HG03135 (cell line): ENCODE measurements around the gene IL10RB.
"Not testable (repeated sequence)": the region's sequence is repeated elsewhere in the genome, so short reads cannot be mapped to it uniquely, and the experiment has no call there.

ENCODE experiments used
- ATAC-seq: cut with Tn5 transposase; IDR thresholded peaks from one replicate; pipeline ENCODE4 v1.9.1; 2021; ENCODE audit warnings: mild to moderate bottlenecking, moderate library complexity; ENCODE audit not compliant: unreplicated experiment

Gene IL10RB

GRCh38 chr21:33240404-33240803, 25.8 kb upstream of the IL10RB start:
- no peak for ATAC-seq

GRCh38 chr21:33241846-33242245, 24.3 kb upstream of the IL10RB start:
- ATAC-seq: no peak

- not testable (repeated sequence) for ATAC-seq
Measured at GRCh38 chr21:33242846-33243245, 23.3 kb upstream of the IL10RB start.

GRCh38 chr21:33244082-33244778, 21.9 kb upstream of the IL10RB start:
- ATAC-seq: no peak

- no peak for ATAC-seq
Measured at GRCh38 chr21:33244779-33245105, 21.4 kb upstream of the IL10RB start.

- no peak for ATAC-seq
Measured at GRCh38 chr21:33245289-33245918, 20.8 kb upstream of the IL10RB start.

GRCh38 chr21:33246506-33246905, 19.7 kb upstream of the IL10RB start:
- no peak for ATAC-seq

GRCh38 chr21:33246963-33247362, 19.2 kb upstream of the IL10RB start:
- no peak for ATAC-seq

- ATAC-seq: no peak
Measured at GRCh38 chr21:33247599-33247998, 18.6 kb upstream of the IL10RB start.

GRCh38 chr21:33249331-33250002, 16.7 kb upstream of the IL10RB start:
- no peak for ATAC-seq

GRCh38 chr21:33251119-33251518, 15.0 kb upstream of the IL10RB start:
- no peak for ATAC-seq

GRCh38 chr21:33253382-33253781, 12.8 kb upstream of the IL10RB start:
- not testable (repeated sequence) for ATAC-seq

GRCh38 chr21:33254766-33255165, 11.4 kb upstream of the IL10RB start:
- no peak for ATAC-seq

- no peak for ATAC-seq
Measured at GRCh38 chr21:33255404-33255803, 10.8 kb upstream of the IL10RB start.

GRCh38 chr21:33256019-33256418, 10.1 kb upstream of the IL10RB start:
- ATAC-seq: no peak

- no peak for ATAC-seq
Measured at GRCh38 chr21:33257094-33257803, 8.9 kb upstream of the IL10RB start.

- ATAC-seq: no peak
Measured at GRCh38 chr21:33258475-33258874, 7.7 kb upstream of the IL10RB start.

- no peak for ATAC-seq
Measured at GRCh38 chr21:33259428-33259827, 6.7 kb upstream of the IL10RB start.

- ATAC-seq: no peak
Measured at GRCh38 chr21:33259995-33260394, 6.2 kb upstream of the IL10RB start.

- no peak for ATAC-seq
Measured at GRCh38 chr21:33261635-33262034, 4.5 kb upstream of the IL10RB start.

- ATAC-seq: no peak
Measured at GRCh38 chr21:33262921-33263320, 3.2 kb upstream of the IL10RB start.

- ATAC-seq: no peak
Measured at GRCh38 chr21:33264561-33264960, 1.6 kb upstream of the IL10RB start.
